ENCODE measurements around the gene TMA7. TPM values are rescaled to one million over a fixed set of nuclear protein-coding genes. Genes with fewer than 3 reads are reported as not detected.

The TMA7 gene
- polyA plus RNA-seq, 1 donor from 2014 or later: 1,747 TPM

GRCh38 chr3:48431224-48432029 lies 8.6 kb upstream of the TMA7 start:
- no peak overlapping the region for H3K9ac ChIP-seq (ENCODE audit: low read length)
- no peaks in the 10 kb centered on the region for H3K27me3 ChIP-seq (ENCODE audit: insufficient read depth, low read depth, low read length)

More at GRCh38 chr3:48431224-48432029, 8.6 kb upstream of the TMA7 start:
- H3K36me3 ChIP-seq (ENCODE audit: insufficient read depth, low read length): no peaks in the 10 kb centered on the region
- no peak overlapping the region for H3K4me3 ChIP-seq (ENCODE audit: low read length)
- no peaks in the 10 kb centered on the region for H3K9me3 ChIP-seq (ENCODE audit: low read length)
- no peaks in the 10 kb centered on the region for H3K9me2 ChIP-seq (ENCODE audit: insufficient read depth, low read length)
- H3F3A ChIP-seq (ENCODE audit: insufficient read depth, low read length, poor library complexity, severe bottlenecking): no peaks in the 10 kb centered on the region
- H3K4me2 ChIP-seq (ENCODE audit: low read length): no peak overlapping the region
- H2AFZ ChIP-seq (ENCODE audit: low read depth, low read length): no peak overlapping the region
- H4K20me1 ChIP-seq (ENCODE audit: insufficient read depth): no peaks in the 10 kb centered on the region
- no peak overlapping the region for H3K27ac ChIP-seq (ENCODE audit: low read length)
- H3K79me2 ChIP-seq (replicated peaks; ENCODE audit: insufficient read depth, low read length): peaks cover 36% of the 10 kb centered on the region
- TF ChIP-seq MXI1 (conservative IDR thresholded peaks at IDR 0.05; ENCODE audit: poor library complexity, severe bottlenecking) (no peak), REST (IDR thresholded peaks at IDR 0.05; ENCODE audit: borderline replicate concordance) (no peak), RAD21 (conservative IDR thresholded peaks at IDR 0.05) (no peak), TAF1 (IDR thresholded peaks at IDR 0.05; ENCODE audit: low read depth) (no peak), EP300 (conservative IDR thresholded peaks at IDR 0.05; ENCODE audit: poor library complexity, severe bottlenecking) (no peak), EZH2 (IDR thresholded peaks at IDR 0.05; ENCODE audit: borderline replicate concordance, insufficient read depth, low read length, poor library complexity, severe bottlenecking) (no peak), POLR2AphosphoS5 (IDR thresholded peaks at IDR 0.05) (no peak), SMC3 (conservative IDR thresholded peaks at IDR 0.05; ENCODE audit: poor library complexity) (no peak), CTCF (IDR thresholded peaks at IDR 0.05; ENCODE audit: poor library complexity, severe bottlenecking) (no peak)

All from neural cell (in vitro differentiated cells).